ENCODE measurements around the gene ATF3. TPM values are rescaled to one million over a fixed set of nuclear protein-coding genes. Genes with fewer than 3 reads are reported as not detected.

Gene ATF3
- total RNA-seq, 1 experiment from 2014 or later = 43.2 TPM

DNA sequence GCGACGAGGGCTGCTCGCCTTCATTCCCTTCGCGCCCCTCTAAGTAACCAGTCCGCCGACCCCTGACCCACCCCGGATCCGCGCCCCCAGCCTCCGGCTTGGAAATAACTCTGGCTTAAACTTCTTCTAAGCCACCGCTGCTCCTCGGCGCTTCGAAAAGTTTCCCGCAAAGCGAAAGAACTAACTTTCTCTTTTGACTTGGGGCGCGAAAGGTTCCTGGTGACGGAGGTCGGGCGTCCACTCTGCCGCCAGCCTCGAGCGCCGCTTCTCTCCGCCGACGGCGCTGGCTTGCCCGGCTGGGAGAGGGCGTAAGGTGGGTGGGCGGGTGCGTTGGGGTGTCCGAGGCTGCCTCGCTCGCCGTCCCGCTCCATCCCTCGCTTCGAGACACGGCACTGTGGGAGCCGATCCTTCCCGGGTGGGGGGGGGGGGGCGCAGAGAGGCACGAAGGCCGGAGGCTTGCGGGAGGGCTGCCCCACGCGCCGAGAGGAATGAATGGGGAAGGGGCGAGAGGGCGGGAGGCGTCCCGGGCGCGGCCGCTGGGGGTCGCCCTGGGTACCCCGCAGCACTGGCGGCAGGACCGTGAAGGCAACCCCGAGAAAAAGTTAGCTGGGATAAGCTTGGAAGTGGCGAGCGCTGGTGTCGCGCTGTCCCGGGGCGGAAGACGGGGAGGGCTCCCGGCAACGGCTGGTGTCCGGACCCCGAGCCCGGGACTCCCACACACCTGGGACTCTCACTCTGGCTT is 569 bp downstream of the ATF3 start:
- H3K36me3 ChIP-seq (ENCODE audit: control insufficient read depth in 1 of 2, insufficient read depth in 2 of 2, low read length in 2 of 2) = no peaks in the 10 kb centered on the region
- no peaks in the 10 kb centered on the region for H3K9me3 ChIP-seq (ENCODE audit: control insufficient read depth in 1 of 2, insufficient read depth in 1 of 2, low read depth in 1 of 2, low read length in 2 of 2)
- no peaks in the 10 kb centered on the region for H3K9me2 ChIP-seq (ENCODE audit: insufficient read depth)
- peak overlapping the region; percentile 71 for H3K27ac ChIP-seq (ENCODE audit: low read depth, low read length)
- H3K4me3 ChIP-seq (replicated peaks in 1 of 2; ENCODE audit: low read depth in 1 of 2, low read length in 2 of 2) = peak overlapping the region; percentile 70 to 77
- ATAC-seq (peak; percentile 17), DNase-seq (ENCODE audit: low read depth, low spot score) (no peak)
- ChIA-PET POLR2A (interaction anchor here (0.7 to 2.5 kb wide), 34 partner anchors 9 to 616 kb away, joined by 3 to 45 read pairs (median 4); partner anchors contain the start of genes BATF3, DTL and INTS7), CTCF (interaction anchor here (0.8 to 1.4 kb wide), 5 partner anchors 9 to 139 kb away, joined by 3 to 14 read pairs (median 7); no protein-coding TSS in a partner anchor), RAD21 (ENCODE audit: low non-redundant PET in 1 of 2, low total read pairs in 2 of 2, uncharacterized antibody in 2 of 2, unreplicated experiment in 2 of 2) (interaction anchor here in 1 of 2 experiments (1.0 to 1.1 kb wide), 3 partner anchors 12 to 132 kb away, joined by 4 to 7 read pairs (median 5); no protein-coding TSS in a partner anchor)
- H4K20me1 ChIP-seq (ENCODE audit: insufficient read depth) = no peaks in the 10 kb centered on the region; the same call in 1 of the 2 replicates
- intact Hi-C loops (cut with micrococcal nuclease) = loop anchor here (1.0 to 5.0 kb wide), 3 partner anchors 42 to 173 kb away; no protein-coding TSS in a partner anchor
- peaks cover 11 to 48% of the 10 kb centered on the region in 2 experiments; a peak in 3 of 4 replicates for H3K4me1 ChIP-seq (ENCODE audit: control insufficient read depth in 1 of 2, insufficient read depth in 2 of 2, low read length in 2 of 2)
- H3K27me3 ChIP-seq (ENCODE audit: insufficient read depth, low read length) = peaks cover 21% of the 10 kb centered on the region; the same call in 1 of the 2 replicates
- no peak overlapping the region for H2AFZ ChIP-seq (ENCODE audit: low read depth, low read length, poor library complexity, severe bottlenecking)
- H3K9ac ChIP-seq (ENCODE audit: low read length) = peak overlapping the region; percentile 91
- no TSS peak for BruUV-seq (replicated peaks)
- H3K79me2 ChIP-seq (ENCODE audit: insufficient read depth, low read length) = peaks cover 49% of the 10 kb centered on the region
- TF ChIP-seq YY1 (IDR thresholded peaks at IDR 0.05; ENCODE audit: extremely low read depth, insufficient replicate concordance, low read depth, low read length) = no peak
- TF ChIP-seq, protein P1, sequence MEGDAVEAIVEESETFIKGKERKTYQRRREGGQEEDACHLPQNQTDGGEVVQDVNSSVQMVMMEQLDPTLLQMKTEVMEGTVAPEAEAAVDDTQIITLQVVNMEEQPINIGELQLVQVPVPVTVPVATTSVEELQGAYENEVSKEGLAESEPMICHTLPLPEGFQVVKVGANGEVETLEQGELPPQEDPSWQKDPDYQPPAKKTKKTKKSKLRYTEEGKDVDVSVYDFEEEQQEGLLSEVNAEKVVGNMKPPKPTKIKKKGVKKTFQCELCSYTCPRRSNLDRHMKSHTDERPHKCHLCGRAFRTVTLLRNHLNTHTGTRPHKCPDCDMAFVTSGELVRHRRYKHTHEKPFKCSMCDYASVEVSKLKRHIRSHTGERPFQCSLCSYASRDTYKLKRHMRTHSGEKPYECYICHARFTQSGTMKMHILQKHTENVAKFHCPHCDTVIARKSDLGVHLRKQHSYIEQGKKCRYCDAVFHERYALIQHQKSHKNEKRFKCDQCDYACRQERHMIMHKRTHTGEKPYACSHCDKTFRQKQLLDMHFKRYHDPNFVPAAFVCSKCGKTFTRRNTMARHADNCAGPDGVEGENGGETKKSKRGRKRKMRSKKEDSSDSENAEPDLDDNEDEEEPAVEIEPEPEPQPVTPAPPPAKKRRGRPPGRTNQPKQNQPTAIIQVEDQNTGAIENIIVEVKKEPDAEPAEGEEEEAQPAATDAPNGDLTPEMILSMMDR (IDR thresholded peaks at IDR 0.05 in 2 of 3, conservative IDR thresholded peaks at IDR 0.05 in 1 of 3; ENCODE audit: borderline replicate concordance in 1 of 3, insufficient read depth in 1 of 3, low read depth in 2 of 3, low read length in 2 of 3) = peak in 2 of 3 experiments; percentile 41 to 46; a peak in 5 of 6 replicates
- peak; percentile 38 for TF ChIP-seq RAD21 (IDR thresholded peaks at IDR 0.05; ENCODE audit: low read depth)
- TF ChIP-seq, protein P2, sequence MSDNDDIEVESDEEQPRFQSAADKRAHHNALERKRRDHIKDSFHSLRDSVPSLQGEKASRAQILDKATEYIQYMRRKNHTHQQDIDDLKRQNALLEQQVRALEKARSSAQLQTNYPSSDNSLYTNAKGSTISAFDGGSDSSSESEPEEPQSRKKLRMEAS (IDR thresholded peaks at IDR 0.05) = 0 out of 2 replicates have a peak, but pooled peaks have one; percentile 35
- H3K4me2 ChIP-seq (ENCODE audit: low read length) = peak overlapping the region; percentile 97
